ENCODE results near the gene MYO18A. TPM values are rescaled to one million over a fixed set of nuclear protein-coding genes. Genes with fewer than 3 reads are reported as not detected.

Gene MYO18A
- total and polyA plus RNA-seq, 10 of the 15 experiments (the other 5 are each of a cell fraction or from before 2014, with no cell fraction given) = 2.9 to 66.0 (median 24.5) TPM

- CTCF ChIA-PET = interaction anchor here (0.7 to 14.6 kb wide), 12 partner anchors 10 to 173 kb away, joined by 3 to 371 read pairs (median 7); partner anchors contain the start of gene MYO18A
- intact Hi-C loops (cut with micrococcal nuclease; ENCODE audit: unreplicated experiment) = no loop called here
- POLR2A ChIA-PET = interaction anchor here (0.6 to 2.2 kb wide), 8 partner anchors 11 to 187 kb away, joined by 3 to 14 read pairs (median 4); partner anchors contain the start of genes MYO18A, NUFIP2 and PHF12
- Histone ChIP-seq H3K4me2 (ENCODE audit: control insufficient read depth, insufficient read depth) (peak overlapping the region; percentile 98), H3K4me3 (peak overlapping the region; percentile 81), H3K27me3 (replicated peaks in 1 of 2; ENCODE audit: control insufficient read depth in 2 of 2, insufficient read depth in 2 of 2, low read length in 1 of 2) (no peaks in the 10 kb centered on the region), H3K27ac (ENCODE audit: control insufficient read depth, insufficient read depth) (peak overlapping the region; percentile 76), H3K79me2 (ENCODE audit: control insufficient read depth, insufficient read depth, low read length) (peaks cover 31% of the 10 kb centered on the region), H3K9ac (ENCODE audit: control insufficient read depth, insufficient read depth, low read length) (peak overlapping the region; percentile 63), H2AFZ (ENCODE audit: control insufficient read depth, low read depth, low read length) (peak overlapping the region; percentile 62; the same call in 1 of the 2 replicates), H3K9me3 (replicated peaks; ENCODE audit: control insufficient read depth, insufficient read depth, low read length) (no peaks in the 10 kb centered on the region), H4K20me1 (ENCODE audit: control insufficient read depth, insufficient read depth) (no peaks in the 10 kb centered on the region), H3K36me3 (ENCODE audit: control insufficient read depth in 2 of 2, insufficient read depth in 2 of 2, low read length in 1 of 2) (peaks cover 0 to 10% of the 10 kb centered on the region in 2 experiments; a peak in 2 of 4 replicates), H3K4me1 (ENCODE audit: control insufficient read depth, insufficient read depth, low read length) (peaks cover 29% of the 10 kb centered on the region)
- SMC1A ChIA-PET (ENCODE audit: uncharacterized antibody, unreplicated experiment) = interaction anchor here (0.8 to 4.8 kb wide), 8 partner anchors 10 to 185 kb away, joined by 3 to 42 read pairs (median 4); no protein-coding TSS in a partner anchor
- in situ Hi-C loops (cut with MboI) = no loop called here
- ATAC-seq = peak; percentile 58
- BruUV-seq (replicated peaks) = no TSS peak
- TF ChIP-seq CREM (IDR thresholded peaks at IDR 0.05; ENCODE audit: low read depth) (no peak), POLR2A (IDR thresholded peaks at IDR 0.05; ENCODE audit: low read depth, low read length) (peak; percentile 54; the same call in 1 of the 2 replicates), USF1 (IDR thresholded peaks at IDR 0.05; ENCODE audit: borderline replicate concordance, extremely low read length, insufficient read depth, low read depth, low read length) (peak; percentile 65), USF2 (IDR thresholded peaks at IDR 0.05; ENCODE audit: borderline replicate concordance, low read depth, low read length) (peak; percentile 32), LARP7 (IDR thresholded peaks at IDR 0.05) (no peak), MXI1 (IDR thresholded peaks at IDR 0.05; ENCODE audit: low read depth, low read length) (no peak), BHLHE40 (IDR thresholded peaks at IDR 0.05; ENCODE audit: borderline replicate concordance in 1 of 2, low read depth in 2 of 2, low read length in 1 of 2) (peak; percentile 35 to 46; a peak in 2 of 4 replicates), MYC (IDR thresholded peaks at IDR 0.05; ENCODE audit: insufficient read depth, insufficient read length, insufficient replicate concordance, low read length, severe bottlenecking) (no peak), RAD51 (IDR thresholded peaks at IDR 0.05) (peak; percentile 82), HDGF (IDR thresholded peaks at IDR 0.05) (no peak), ZNF592 (IDR thresholded peaks at IDR 0.05) (no peak), NR2C1 (IDR thresholded peaks at IDR 0.05) (no peak), RELA (IDR thresholded peaks at IDR 0.05; ENCODE audit: borderline replicate concordance, partially characterized antibody) (peak; percentile 26), POLR2AphosphoS5 (IDR thresholded peaks at IDR 0.05; ENCODE audit: low read length) (0 out of 2 replicates have a peak, but pooled peaks have one; percentile 0), IKZF1 (conservative IDR thresholded peaks at IDR 0.05) (no peak)
- FAIRE-seq = peak; percentile 66
- 0% methylated on average over 13 of the region's 13 CpGs for WGBS (ENCODE audit: insufficient coverage, insufficient replicate concordance, low lambda C conversion rate, missing lambda C conversion rate)
- no peak for DNase-seq (ENCODE audit: low read depth, low spot score)
- RAD21 ChIA-PET (ENCODE audit: unreplicated experiment) = interaction anchor here (1.1 to 6.1 kb wide), 6 partner anchors 11 to 173 kb away, joined by 3 to 54 read pairs (median 18); partner anchors contain the start of genes MYO18A and NUFIP2
Observed at GRCh38 chr17:29138184-29138955, 41.8 kb downstream of the MYO18A start.

Data from GM12878 (cell line).